ENCODE measurements around the gene DGKQ. TPM values are rescaled to one million over a fixed set of nuclear protein-coding genes. Genes with fewer than 3 reads are reported as not detected.

The DGKQ gene
- total RNA-seq, 2 experiments from 2014 or later = 17.6 to 19.2 TPM

- ATAC-seq (ENCODE audit: poor library complexity) (peak; percentile 58), DNase-seq (peak; percentile 84 to 97 (median 93))
- Mint-ChIP-seq H3K9me3 (no peaks in the 10 kb centered on the region), H3K4me3 (peak within 1 kb of the TSS; percentile 91), H3K27ac (peak within 1 kb of the TSS; percentile 97), H3K27me3 (peaks cover 37% of the 10 kb centered on the region), H3K36me3 (ENCODE audit: low read depth) (peaks cover 5% of the 10 kb centered on the region), H3K4me1 (ENCODE audit: low read depth) (peaks cover 14% of the 10 kb centered on the region)
- H3K4me3 ChIP-seq (ENCODE audit: low read length) = peak within 1 kb of the TSS; percentile 66
- H3K27me3 ChIP-seq (ENCODE audit: control insufficient read depth in 1 of 2, insufficient read depth in 2 of 2, low read length in 2 of 2) = peaks cover 13 to 19% of the 10 kb centered on the region in 2 experiments
- peaks cover 31% of the 10 kb centered on the region for H3K4me1 ChIP-seq (ENCODE audit: insufficient read depth, low read length)
- ChIA-PET POLR2A (interaction anchor here (0.6 to 3.0 kb wide), 7 partner anchors 38 to 701 kb away, joined by 3 to 14 read pairs (median 4); partner anchors contain the start of genes CTBP1, DGKQ, GAK and SLBP), CTCF (interaction anchor here (1.6 kb wide), 1 partner anchor 38 kb away, joined by 3 read pairs; the partner anchor contains the start of gene DGKQ)
- intact Hi-C loops (cut with DNase I, micrococcal nuclease) = loop anchor here (1.0 to 5.0 kb wide), 8 partner anchors 38 to 570 kb away; partner anchors contain the start of genes UVSSA (in 2 of the 2), CTBP1 (in 1 of the 2), DGKQ (in 1 of the 2) and GAK (in 1 of the 2)
- no peaks in the 10 kb centered on the region for H3K36me3 ChIP-seq (ENCODE audit: insufficient read depth, low read length)
- H3K27ac ChIP-seq (ENCODE audit: low read depth in 1 of 2, low read length in 2 of 2) = peak within 1 kb of the TSS; percentile 60 to 62
- TF ChIP-seq CTCF (IDR thresholded peaks at IDR 0.05) = no peak
- no peaks in the 10 kb centered on the region for H3K9me3 ChIP-seq (ENCODE audit: control insufficient read depth in 1 of 2, insufficient read depth in 1 of 2, low read length in 2 of 2)
Observed at GRCh38 chr4:1011022-1011665, 37.8 kb upstream of the DGKQ start, which contains the start of gene FGFRL1. FGFRL1 (plus strand) TSS chr4:1011626; CDS start chr4:1012486, 860 bp downstream.

- Histone ChIP-seq H3K4me1 (ENCODE audit: insufficient read depth, low read length) (peaks cover 31% of the 10 kb centered on the region), H3K27ac (ENCODE audit: low read depth in 1 of 2, low read length in 2 of 2) (peak overlapping the region; percentile 60 to 62), H3K4me3 (ENCODE audit: low read length) (peak overlapping the region; percentile 66), H3K27me3 (ENCODE audit: control insufficient read depth in 1 of 2, insufficient read depth in 2 of 2, low read length in 2 of 2) (peaks cover 13 to 22% of the 10 kb centered on the region in 2 experiments), H3K9me3 (ENCODE audit: control insufficient read depth in 1 of 2, insufficient read depth in 1 of 2, low read length in 2 of 2) (no peaks in the 10 kb centered on the region), H3K36me3 (ENCODE audit: insufficient read depth, low read length) (no peaks in the 10 kb centered on the region)
- peak; percentile 36 to 91 (median 60) for DNase-seq
- no peak for TF ChIP-seq CTCF (IDR thresholded peaks at IDR 0.05)
- peak overlapping the region; percentile 91 for H3K4me3 Mint-ChIP-seq
- H3K9me3 Mint-ChIP-seq = no peaks in the 10 kb centered on the region
- H3K36me3 Mint-ChIP-seq (ENCODE audit: low read depth) = peaks cover 5% of the 10 kb centered on the region
- POLR2A ChIA-PET = interaction anchor here (0.6 to 3.0 kb wide), 7 partner anchors 24 to 702 kb away, joined by 3 to 14 read pairs (median 4); partner anchors contain the start of genes CTBP1, DGKQ, GAK and IDUA
- intact Hi-C loops (cut with DNase I, micrococcal nuclease) = loop anchor here (1.0 to 5.0 kb wide), 8 partner anchors 37 to 570 kb away; partner anchors contain the start of genes UVSSA (in 2 of the 2), CTBP1 (in 1 of the 2), DGKQ (in 1 of the 2) and GAK (in 1 of the 2)
- peak overlapping the region; percentile 97 for H3K27ac Mint-ChIP-seq
- peaks cover 43% of the 10 kb centered on the region for H3K27me3 Mint-ChIP-seq
- peak; percentile 48 for ATAC-seq (ENCODE audit: poor library complexity)
- CTCF ChIA-PET = interaction anchor here (1.4 to 1.6 kb wide), 2 partner anchors 37 to 229 kb away, joined by 3 read pairs; partner anchors contain the start of gene DGKQ
- peaks cover 14% of the 10 kb centered on the region for H3K4me1 Mint-ChIP-seq (ENCODE audit: low read depth)
Observed at GRCh38 chr4:1010395-1011021, 37.1 kb upstream of the DGKQ start.
